ENCODE measurements around the gene RHO. TPM values are rescaled to one million over a fixed set of nuclear protein-coding genes. Genes with fewer than 3 reads are reported as not detected.
A peak's percentile ranks its signal among the peaks of the same experiment; 100 is the strongest.
"Not testable (repeated sequence)": the region's sequence is repeated elsewhere in the genome, so short reads cannot be mapped to it uniquely, and the experiment has no call there.

Gene RHO
- total RNA-seq, 1 donor from 2014 or later = not detected

DNA sequence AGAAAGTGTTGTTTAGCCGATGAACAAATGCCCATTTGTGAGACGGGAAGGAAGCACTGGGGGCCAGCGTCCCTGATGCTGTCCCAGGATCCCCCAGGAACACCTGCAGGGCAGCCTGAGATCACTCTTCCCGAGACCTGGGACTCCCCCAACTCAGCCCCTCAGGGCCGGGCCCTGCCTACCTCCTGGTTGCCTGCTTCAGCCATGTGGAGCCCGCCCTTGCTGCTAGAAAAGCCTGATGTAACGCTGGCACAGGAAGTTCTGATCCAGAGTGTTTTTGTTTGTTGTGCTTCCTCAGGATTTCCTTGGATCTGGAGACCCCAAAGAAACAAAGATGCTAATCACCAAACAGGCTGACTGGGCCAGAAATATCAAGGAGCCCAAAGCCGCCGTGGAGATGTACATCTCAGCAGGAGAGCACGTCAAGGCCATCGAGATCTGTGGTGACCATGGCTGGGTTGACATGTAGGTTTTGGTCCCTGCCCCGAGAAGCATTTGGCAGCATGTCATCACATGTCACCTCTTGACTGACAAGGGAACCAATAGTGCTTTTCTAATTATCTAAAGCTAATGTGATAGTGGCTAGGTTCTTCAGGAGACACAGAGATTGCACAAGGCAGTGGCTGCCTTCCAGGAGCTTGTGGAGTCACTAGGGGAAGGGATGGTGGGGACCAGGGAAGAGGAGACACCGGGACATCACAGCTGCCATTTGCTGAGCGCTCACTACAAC is 28.7 kb upstream of the RHO start:
- DNase-seq = peak; percentile 85

DNA sequence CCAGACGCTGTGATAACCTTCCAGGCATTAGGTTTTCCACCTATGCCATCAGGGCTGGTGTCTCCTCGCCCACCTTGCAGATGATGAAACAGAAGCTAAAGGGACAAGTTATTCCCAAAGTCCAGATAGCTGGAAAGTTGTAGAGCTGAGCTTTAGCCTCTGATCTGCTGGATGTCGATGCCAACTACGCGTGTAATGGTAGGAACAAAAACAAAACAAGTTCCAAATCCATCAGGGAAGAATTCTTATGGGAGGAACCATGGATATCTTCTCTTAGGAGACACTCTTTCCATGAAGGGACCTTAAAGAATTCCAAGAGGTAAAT is 28.1 kb upstream of the RHO start:
- peak; percentile 19 for DNase-seq

DNA sequence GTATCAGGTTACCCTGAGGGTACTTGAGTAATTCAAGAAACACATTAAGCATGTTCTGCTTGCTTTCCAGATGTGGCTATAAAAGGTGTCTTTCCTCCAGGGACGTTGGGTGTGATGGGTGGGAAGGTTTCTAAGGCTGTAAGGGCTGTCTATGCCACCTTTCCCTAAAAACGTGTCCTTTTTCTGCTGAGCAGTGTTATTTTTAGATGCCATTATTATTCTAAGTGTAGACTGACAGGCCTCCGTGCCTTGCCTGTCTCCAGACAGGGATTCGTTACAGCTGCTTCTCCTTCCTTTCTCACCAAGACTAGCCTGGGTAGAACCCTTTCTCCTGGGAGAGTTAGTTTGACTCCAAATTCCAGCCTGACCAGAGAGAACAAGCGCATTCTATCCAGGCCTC is 26.8 kb upstream of the RHO start:
- no peak for DNase-seq

- no peak for DNase-seq
These were observed 25.6 kb upstream of the RHO start for GRCh38 chr3:129502641-129503408.

DNA sequence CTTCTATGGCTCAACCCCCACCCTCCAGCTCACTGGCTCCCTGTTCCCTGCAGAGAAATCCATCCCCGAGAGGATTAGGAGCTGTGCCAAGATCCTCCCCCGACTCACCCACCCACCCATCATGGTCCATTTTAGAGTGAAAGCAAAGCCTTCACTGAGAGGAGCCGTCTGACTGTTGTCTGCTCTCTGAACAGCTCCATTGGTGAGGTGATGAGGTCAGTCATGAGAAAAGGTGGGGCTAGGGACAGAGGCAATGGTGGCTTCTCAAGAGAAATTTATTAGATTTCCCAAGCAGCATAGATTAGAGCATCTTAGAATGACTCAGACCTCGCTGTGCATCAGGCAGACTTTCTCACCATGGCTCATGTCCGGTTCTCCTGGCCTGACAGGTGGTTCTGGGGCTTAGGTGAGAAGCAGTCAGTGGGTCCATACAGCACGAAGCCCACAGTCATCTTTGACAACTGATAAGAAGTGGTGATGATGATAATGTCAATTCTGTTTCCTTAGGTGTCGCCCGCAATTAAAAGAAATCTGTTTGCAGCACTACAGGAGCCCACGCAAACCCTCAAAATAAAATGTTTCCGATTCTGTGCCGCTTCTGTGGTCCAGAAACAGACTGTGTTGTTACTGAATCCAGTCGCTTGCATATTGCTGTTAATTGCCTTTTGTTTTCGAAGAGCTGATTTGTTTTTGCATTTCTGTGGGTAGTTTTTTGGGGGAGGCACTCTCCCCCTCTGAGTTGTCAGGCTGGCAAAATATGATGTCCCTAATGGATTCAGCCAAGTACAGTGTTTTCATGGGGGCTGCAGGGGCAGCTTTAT is 24.8 kb upstream of the RHO start:
- DNase-seq = no peak

DNA sequence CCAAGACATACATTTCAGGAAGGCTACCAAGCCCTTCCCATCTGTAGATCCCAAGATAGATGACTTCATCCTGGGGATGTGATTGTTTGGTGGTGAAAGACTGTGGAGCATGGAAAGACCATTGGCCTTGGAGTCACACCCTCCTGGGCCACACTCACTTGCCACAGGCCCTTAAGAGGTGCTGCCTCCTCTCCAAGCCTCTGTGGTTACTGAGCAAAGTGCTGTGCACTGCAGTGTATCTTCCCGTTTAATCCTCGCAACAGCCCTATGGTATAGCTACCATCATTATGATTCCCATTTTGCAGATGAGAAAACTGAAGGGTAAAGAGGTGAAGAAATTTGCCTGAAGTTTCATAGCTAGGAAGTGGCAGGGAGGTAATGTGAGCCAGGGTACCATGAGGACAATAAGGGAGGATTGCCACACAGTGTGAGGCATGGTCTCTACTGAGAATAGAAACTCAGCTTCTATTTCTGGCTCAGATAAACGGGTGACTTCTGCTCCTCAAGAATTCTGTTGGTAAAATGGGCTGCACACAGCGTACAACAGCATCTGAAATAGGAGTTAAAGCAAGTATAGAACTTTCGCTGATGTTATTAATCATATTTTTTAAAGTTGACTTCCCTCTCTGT is 23.9 kb upstream of the RHO start:
- no peak for DNase-seq

- DNase-seq = no peak
These were observed 23.1 kb upstream of the RHO start for GRCh38 chr3:129505341-129505740.

DNA sequence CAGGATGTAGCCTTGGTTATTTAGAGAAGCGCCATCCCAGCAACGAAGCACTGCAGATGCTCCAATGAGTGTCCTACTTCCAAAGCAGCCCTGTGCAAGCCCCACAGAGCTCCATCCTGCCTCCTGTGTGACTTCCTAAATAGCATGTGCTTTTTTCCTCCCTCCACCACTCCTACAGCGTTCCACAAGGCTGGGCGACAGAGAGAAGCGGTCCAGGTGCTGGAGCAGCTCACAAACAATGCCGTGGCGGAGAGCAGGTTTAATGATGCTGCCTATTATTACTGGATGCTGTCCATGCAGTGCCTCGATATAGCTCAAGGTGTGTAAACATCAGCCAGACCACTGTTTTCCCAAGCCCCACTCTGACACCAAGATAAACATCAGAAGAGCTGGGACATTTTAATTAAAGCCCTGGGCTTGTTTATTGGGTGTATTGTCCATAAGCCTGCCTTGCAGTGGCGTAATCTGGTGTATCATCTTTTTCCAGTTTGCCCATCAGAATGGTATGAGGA is 22.2 kb upstream of the RHO start:
- DNase-seq = no peak

DNA sequence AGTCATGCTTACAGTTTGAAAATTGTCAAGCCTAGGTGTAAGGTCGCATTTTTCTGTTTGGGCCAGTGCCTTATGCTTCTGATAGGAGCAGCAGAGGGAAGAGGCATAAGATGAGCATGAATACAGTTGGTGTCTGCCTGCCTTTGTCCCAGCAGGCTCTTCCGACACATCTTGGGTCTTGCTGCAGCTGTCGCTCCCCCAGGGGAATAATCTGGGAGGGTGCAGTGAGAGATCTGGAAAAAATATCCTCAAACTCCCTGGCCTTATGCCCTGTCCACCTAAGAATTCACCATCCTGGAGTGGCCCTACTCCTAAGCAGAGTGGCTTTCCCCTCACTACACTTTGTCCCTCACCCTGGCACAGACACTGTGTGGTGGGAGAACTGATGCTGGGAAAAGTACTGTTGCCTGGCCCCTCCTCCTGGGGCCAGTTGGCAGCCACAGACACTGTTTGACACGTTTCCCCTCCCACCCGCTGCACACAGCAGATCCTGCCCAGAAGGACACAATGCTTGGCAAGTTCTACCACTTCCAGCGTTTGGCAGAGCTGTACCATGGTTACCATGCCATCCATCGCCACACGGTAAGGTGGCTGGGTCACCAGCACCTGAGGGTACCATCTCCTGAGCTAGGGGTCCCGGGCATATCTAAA is 21.1 kb upstream of the RHO start:
- DNase-seq = peak; percentile 71

DNA sequence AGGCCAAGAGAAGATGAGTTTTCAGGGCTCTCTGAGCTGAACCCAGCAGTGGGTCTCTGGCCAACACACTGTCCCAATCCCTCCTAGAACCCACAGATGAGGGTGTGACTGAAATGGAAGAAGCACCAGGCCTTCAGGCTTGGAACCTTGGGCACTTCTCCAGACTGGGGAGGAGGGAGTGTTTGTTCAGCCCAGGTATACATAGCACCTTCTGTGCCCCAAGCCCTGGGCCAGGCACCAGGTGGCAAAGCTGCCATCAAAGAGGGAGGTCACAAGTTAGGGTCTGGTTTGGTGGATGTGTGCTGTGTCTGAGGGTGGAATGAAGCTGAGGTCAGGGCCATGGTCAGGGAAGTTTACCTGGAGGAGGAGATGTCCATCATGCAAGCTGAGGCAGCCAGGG is 15.8 kb upstream of the RHO start:
- DNase-seq = no peak

GRCh38 chr3:129513705-129514104 is 14.7 kb upstream of the RHO start:
- no peak for DNase-seq

GRCh38 chr3:129514110-129514509 is 14.3 kb upstream of the RHO start:
- DNase-seq = no peak

DNA sequence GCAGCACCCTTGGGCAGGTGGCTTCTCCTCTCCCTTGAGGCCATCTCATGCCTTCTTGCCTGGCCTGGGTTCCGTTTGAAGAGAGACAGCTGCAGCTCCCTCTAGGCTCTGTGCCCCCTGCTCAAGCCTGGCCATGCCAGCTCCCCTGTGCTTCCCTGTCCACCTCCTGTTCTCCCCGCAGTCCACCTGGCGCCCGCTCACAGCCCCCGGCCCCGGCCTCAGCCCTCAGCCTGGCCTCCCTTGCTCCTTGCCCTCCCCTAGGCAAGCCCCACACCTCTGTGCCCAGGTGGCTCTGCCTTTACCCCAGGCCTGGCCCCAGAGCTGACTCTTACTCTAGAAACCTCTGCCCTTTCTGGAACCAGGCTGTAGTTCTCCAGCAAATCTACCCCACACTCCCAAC is 13.9 kb upstream of the RHO start:
- no peak for DNase-seq

DNA sequence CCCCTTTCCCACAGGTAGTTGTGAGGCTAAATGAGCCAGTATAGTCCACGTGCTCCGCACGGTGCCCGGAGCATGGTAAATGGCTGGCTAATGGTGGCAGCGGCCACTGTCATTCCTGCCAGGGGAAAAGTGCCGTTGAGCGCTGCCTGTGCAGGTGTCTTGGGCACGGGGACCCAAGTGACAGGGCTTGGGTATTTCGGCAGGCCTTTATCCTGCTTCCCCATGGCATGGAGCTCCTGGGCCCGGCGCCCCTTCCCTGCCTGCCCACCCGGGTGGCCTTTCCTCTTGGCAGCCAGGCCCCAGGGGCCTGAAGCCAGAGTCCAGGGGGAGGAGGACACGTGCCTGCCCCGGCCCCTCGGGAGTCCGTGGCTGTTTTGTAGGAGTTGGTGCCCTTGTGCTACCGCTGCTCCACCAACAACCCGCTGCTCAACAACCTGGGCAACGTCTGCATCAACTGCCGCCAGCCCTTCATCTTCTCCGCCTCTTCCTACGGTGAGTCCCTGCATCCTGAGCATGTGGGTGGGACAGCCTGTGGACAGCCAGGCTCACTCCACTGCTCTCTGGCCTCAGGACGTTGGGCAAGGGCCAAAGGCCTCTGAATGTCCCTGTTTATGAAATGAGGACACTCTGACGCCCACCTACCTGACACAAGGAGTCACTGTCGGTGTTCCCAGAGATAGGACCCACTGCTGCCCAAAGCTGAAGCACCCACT is 13.2 kb upstream of the RHO start:
- not testable (repeated sequence) for DNase-seq

- not testable (repeated sequence) for DNase-seq
These were observed 12.5 kb upstream of the RHO start for GRCh38 chr3:129515821-129516432.

GRCh38 chr3:129517516-129517915 is 10.9 kb upstream of the RHO start:
- DNase-seq = no peak

GRCh38 chr3:129518038-129518561 is 10.3 kb upstream of the RHO start:
- no peak for DNase-seq

DNA sequence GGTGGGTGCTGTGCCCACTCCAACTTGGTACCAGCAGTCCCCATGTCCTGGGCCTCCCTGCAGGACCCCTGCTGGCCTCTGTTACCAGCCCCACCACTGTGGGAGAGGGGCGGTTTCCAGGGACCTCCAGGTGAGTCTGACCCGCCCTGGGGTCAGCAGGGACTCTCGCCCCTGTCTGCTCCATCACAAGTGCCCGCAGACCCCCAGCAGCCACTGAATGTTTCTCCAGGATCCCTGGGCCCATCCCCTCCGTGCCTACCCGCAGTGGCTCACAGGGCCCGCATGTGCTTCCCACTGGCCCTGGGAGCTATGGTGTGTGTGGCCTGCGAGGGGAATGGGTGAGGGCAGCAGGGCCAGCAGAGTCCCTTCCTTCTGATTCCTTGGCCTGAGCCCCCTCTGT is 9.9 kb upstream of the RHO start:
- no peak for DNase-seq

GRCh38 chr3:129519449-129519848 is 9.0 kb upstream of the RHO start:
- DNase-seq = no peak

- no peak for DNase-seq
These were observed 8.3 kb upstream of the RHO start for GRCh38 chr3:129519896-129520715.
